ENCODE measurements around the gene PDZRN3.

PDZRN3 gene

DNA sequence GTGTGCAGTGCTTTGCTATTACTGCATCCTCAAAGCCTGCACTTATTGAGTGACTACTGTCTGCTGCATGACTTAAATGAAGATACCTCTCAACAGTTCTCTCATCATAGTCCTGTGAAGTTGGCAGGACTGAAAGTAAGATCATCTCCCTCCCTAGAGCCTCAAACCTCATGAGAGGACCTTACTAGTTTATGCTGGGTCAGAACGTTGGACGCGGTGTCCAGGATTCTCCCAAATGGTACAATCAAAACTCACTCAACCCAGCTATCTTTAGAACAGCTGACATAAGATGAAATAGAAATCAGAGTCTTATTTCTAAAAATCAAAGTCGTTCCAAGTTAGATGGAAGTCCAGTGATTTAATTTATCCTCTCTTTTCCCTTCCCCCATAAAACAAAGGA, 219.7 kb downstream of the PDZRN3 start:
- TF ChIP-seq, protein P1, sequence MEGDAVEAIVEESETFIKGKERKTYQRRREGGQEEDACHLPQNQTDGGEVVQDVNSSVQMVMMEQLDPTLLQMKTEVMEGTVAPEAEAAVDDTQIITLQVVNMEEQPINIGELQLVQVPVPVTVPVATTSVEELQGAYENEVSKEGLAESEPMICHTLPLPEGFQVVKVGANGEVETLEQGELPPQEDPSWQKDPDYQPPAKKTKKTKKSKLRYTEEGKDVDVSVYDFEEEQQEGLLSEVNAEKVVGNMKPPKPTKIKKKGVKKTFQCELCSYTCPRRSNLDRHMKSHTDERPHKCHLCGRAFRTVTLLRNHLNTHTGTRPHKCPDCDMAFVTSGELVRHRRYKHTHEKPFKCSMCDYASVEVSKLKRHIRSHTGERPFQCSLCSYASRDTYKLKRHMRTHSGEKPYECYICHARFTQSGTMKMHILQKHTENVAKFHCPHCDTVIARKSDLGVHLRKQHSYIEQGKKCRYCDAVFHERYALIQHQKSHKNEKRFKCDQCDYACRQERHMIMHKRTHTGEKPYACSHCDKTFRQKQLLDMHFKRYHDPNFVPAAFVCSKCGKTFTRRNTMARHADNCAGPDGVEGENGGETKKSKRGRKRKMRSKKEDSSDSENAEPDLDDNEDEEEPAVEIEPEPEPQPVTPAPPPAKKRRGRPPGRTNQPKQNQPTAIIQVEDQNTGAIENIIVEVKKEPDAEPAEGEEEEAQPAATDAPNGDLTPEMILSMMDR (IDR thresholded peaks at IDR 0.05; ENCODE audit: low read depth, low read length), result no peak
- no peak for DNase-seq (ENCODE audit: low read depth in 2 of 2)
- H3K4me3 ChIP-seq (replicated peaks in 1 of 2; ENCODE audit: low read depth in 2 of 2, low read length in 2 of 2), result no peak overlapping the region

- TF ChIP-seq, protein P1 (IDR thresholded peaks at IDR 0.05; ENCODE audit: low read depth, low read length), result no peak
- DNase-seq (ENCODE audit: low read depth in 2 of 2), result no peak
- no peak overlapping the region for H3K4me3 ChIP-seq (replicated peaks in 1 of 2; ENCODE audit: low read depth in 2 of 2, low read length in 2 of 2)
Measured at GRCh38 chr3:73404435-73404834, 220.3 kb downstream of the PDZRN3 start.

GRCh38 chr3:73403444-73403843, 221.3 kb downstream of the PDZRN3 start:
- no peak for DNase-seq (ENCODE audit: low read depth in 2 of 2)

DNA sequence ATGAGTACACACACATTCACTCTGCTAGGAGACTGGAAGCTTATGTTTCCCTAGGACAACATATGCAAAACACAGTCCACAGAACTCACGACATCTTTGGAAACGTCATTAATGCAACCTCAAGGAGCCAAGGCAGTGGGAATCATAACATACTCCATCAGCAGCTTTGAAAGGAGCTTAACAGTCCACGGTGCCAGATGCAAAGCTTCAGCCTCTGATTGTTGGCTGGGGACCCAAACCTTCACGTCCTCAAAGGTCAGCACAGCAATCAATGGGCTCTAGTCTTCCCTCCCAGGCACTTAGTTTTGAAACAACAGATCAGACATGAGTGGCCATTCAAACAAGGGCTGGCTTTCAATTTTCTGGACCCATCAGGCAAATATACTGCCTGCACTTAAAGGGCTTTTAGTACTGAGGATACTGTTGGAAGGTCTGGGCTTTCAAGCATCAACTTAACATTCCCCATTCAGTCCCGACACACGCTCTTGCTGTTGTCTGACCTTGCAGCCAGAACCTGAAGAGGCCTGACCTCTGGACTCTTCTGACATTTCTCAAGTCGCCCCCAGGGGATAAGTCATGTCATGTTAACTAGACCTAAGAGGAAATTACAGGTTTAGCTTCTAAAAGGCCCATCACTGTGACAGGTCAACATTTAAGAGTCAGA, 223.0 kb downstream of the PDZRN3 start:
- no peak overlapping the region for H3K4me3 ChIP-seq (replicated peaks in 1 of 2; ENCODE audit: low read depth in 2 of 2, low read length in 2 of 2)
- TF ChIP-seq, protein P1 (IDR thresholded peaks at IDR 0.05; ENCODE audit: low read depth, low read length), result no peak
- DNase-seq (ENCODE audit: low read depth in 2 of 2), result peak in 1 of 2 donors; percentile 54

More at GRCh38 chr3:73403444-73403843, 221.3 kb downstream of the PDZRN3 start:
- H3K4me3 ChIP-seq (replicated peaks in 1 of 2; ENCODE audit: low read depth in 2 of 2, low read length in 2 of 2), result no peak overlapping the region
- TF ChIP-seq, protein P1 (IDR thresholded peaks at IDR 0.05; ENCODE audit: low read depth, low read length), result no peak

DNA sequence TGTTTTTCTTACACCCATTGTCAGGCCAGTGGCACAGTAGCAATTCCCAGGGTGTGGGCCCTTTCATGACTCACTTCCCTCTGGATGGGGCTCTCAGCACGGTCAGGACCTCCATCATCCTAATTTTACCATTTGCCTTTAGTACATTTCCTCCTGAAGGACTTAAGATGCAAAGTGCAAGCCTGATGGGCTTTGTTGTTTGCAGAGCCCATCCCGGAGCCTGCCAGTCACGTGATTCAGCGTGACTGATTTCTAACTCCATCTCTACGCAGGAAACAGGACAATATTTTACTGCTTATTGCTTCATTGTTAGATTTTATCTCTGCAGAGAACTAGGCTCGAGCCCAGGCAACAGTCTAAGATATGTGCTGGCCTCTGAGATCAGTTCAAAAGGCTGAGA, 223.7 kb downstream of the PDZRN3 start:
- peak; percentile 9 to 51 for DNase-seq (ENCODE audit: low read depth in 2 of 2)
- TF ChIP-seq, protein P1 (IDR thresholded peaks at IDR 0.05; ENCODE audit: low read depth, low read length), result no peak
- no peak overlapping the region for H3K4me3 ChIP-seq (replicated peaks in 1 of 2; ENCODE audit: low read depth in 2 of 2, low read length in 2 of 2)

DNA sequence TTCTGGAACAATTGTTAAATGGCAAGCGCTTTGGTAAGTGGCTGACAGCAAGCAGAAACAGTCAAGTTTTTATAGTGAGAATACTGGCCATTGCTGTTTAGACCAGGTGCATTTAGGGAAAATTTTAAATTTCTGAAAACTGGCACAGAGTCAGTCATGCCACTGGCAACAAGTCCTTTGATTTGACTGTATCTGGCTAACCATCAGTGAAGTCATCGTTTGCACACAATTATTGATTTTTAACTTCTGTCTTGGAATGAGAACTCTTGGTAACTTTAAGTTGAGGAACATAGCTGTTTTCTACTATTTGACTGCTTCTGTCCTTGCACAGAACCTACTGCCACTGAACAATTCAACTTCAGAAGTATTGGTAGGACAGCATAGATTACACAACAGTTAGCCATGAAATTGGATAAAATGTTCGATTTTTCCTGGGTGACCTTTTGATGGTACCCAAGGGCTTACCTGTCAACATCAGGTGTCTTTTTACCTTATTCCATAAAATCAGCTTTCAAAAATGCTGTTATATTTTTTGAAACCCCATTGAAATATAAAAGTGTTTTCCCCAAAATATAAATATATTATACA, 225.0 kb downstream of the PDZRN3 start:
- no peak for DNase-seq (ENCODE audit: low read depth in 2 of 2)
- H3K4me3 ChIP-seq (replicated peaks in 1 of 2; ENCODE audit: low read depth in 2 of 2, low read length in 2 of 2), result no peak overlapping the region
- TF ChIP-seq, protein P1 (IDR thresholded peaks at IDR 0.05; ENCODE audit: low read depth, low read length), result no peak

Data from cardiac fibroblast (primary cell).